Mesendoderm (in vitro differentiated cells): ENCODE results near the gene AGBL4.

Experiments used
- DNase-seq: peaks from one replicate; pipeline ENCODE4 v3.0.0; 2013
- H2AK5ac ChIP-seq: 2 replicates; pipeline ENCODE4 v1.6.1; 2013; ENCODE audit warnings: low read length, inconsistent platforms
- H2BK120ac ChIP-seq: 2 replicates; pipeline ENCODE4 v1.6.1; 2013; ENCODE audit warnings: low read depth, mild to moderate bottlenecking, low read length, moderate library complexity, mixed read lengths
- H2BK15ac ChIP-seq: replicated peaks from 2 replicates; pipeline ENCODE4 v1.6.1; 2013; ENCODE audit warnings: low read depth, mild to moderate bottlenecking, moderate library complexity
- H2BK5ac ChIP-seq: 2 replicates; pipeline ENCODE4 v1.6.1; 2013; ENCODE audit warnings: low read length, inconsistent platforms
- H3K18ac ChIP-seq: 2 replicates; pipeline ENCODE4 v1.6.1; 2013; ENCODE audit warnings: mild to moderate bottlenecking, low read length, mixed read lengths
- H3K23ac ChIP-seq: one replicate; pipeline ENCODE4 v1.6.1; 2013; ENCODE audit warnings: low read length
- H3K27ac ChIP-seq: 2 replicates; pipeline ENCODE4 v1.5.1; 2013; ENCODE audit warnings: low read depth, mild to moderate bottlenecking, inconsistent platforms, low read length, moderate library complexity
- H3K27me3 ChIP-seq: 2 replicates; pipeline ENCODE4 v1.6.1; 2013; ENCODE audit warnings: low read length, control low read depth, mild to moderate bottlenecking, inconsistent platforms; ENCODE audit not compliant: insufficient read depth, poor library complexity
- H3K36me3 ChIP-seq: 2 replicates; pipeline ENCODE4 v1.6.1; 2013; ENCODE audit warnings: low read length, inconsistent platforms; ENCODE audit not compliant: control insufficient read depth, insufficient read depth
- H3K4ac ChIP-seq: one replicate; pipeline ENCODE4 v1.6.1; 2013; ENCODE audit warnings: low read depth, mild to moderate bottlenecking, low read length, moderate library complexity
- H3K4me1 ChIP-seq: 2 replicates; pipeline ENCODE4 v1.6.1; 2013; ENCODE audit warnings: low read depth, low read length, inconsistent platforms; ENCODE audit not compliant: control insufficient read depth
- H3K4me2 ChIP-seq: 2 replicates; pipeline ENCODE4 v1.6.1; 2013; ENCODE audit warnings: low read length
- H3K4me3 ChIP-seq: 2 replicates; pipeline ENCODE4 v1.5.1; 2013; ENCODE audit warnings: mild to moderate bottlenecking, low read length
- H3K56ac ChIP-seq: one replicate; pipeline ENCODE4 v1.6.1; 2013; ENCODE audit warnings: low read length
- H3K79me1 ChIP-seq: 2 replicates; pipeline ENCODE4 v1.6.1; 2013; ENCODE audit warnings: low read length, inconsistent platforms
- H3K79me2 ChIP-seq: 2 replicates; pipeline ENCODE4 v1.6.1; 2013; ENCODE audit warnings: mild to moderate bottlenecking, low read length; ENCODE audit not compliant: control insufficient read depth, insufficient read depth
- H3K9ac ChIP-seq: 2 replicates; pipeline ENCODE4 v1.6.1; 2013; ENCODE audit warnings: low read length, inconsistent platforms
- H4K5ac ChIP-seq: one replicate; pipeline ENCODE4 v1.6.1; 2013; ENCODE audit warnings: low read length
- H4K8ac ChIP-seq: one replicate; pipeline ENCODE4 v1.6.1; 2013; ENCODE audit warnings: low read depth, mild to moderate bottlenecking, control low read depth, low read length, moderate library complexity
- WGBS: extraction: QIAGEN DNeasy Blood & Tissue Kit; methylation state at CpG from one replicate; pipeline ENCODE4 v1.1.7; 2013; ENCODE audit warnings: low lambda C conversion rate, missing lambda C conversion rate; ENCODE audit not compliant: insufficient coverage; ENCODE audit errors: extremely low coverage; 5-methylcytosine and 5-hydroxymethylcytosine counted together

The AGBL4 gene

DNA sequence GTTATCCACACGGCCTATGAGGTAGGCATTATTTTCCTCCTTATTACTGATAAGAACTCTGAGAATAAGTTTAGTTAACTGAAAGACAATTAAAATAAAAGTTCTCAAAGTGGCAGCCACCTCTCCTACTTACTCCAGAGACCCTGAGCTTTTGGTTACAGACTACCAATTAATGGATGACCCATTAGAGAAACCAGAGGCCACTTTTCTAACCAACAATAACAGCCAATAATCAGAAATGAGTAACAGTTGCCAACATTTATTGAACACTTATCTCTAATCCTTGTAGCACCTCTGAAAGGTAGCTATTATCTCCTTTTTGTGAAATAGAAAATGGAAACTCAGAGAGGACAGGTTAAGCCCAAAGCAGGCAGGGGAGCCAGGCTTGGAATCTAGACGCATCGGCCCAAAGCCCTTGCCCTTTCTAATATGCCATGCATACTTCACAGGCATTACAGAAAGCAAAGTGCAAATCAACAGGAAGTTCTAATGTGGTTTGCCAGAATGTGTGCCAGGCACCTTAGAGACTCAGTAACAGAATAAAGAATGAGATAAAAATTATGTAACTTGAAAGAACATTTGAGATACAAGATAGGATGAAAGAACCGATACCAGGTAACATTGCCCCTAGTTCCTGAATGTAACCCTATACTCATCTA lies 1297.1 kb downstream of the AGBL4 start:
- no peak overlapping the region for H3K4me2 ChIP-seq
- no peak overlapping the region for H3K56ac ChIP-seq
- H2AK5ac ChIP-seq: no peak overlapping the region
- H2BK5ac ChIP-seq: no peak overlapping the region
- no peak overlapping the region for H4K5ac ChIP-seq
- no peaks in the 10 kb centered on the region for H3K27me3 ChIP-seq
- H3K18ac ChIP-seq: no peak overlapping the region
- H3K9ac ChIP-seq: no peak overlapping the region
- H3K36me3 ChIP-seq: no peaks in the 10 kb centered on the region
- no peak overlapping the region for H3K4me3 ChIP-seq
- H3K79me1 ChIP-seq: no peaks in the 10 kb centered on the region
- WGBS: no CpG with 5 or more reads among the region's 4 CpGs
- no peak overlapping the region for H3K27ac ChIP-seq
- H3K79me2 ChIP-seq: no peaks in the 10 kb centered on the region
- no peak overlapping the region for H3K4ac ChIP-seq
- H2BK15ac ChIP-seq: no peak overlapping the region
- no peak for DNase-seq
- H4K8ac ChIP-seq: no peak overlapping the region
- no peaks in the 10 kb centered on the region for H3K4me1 ChIP-seq
- no peak overlapping the region for H3K23ac ChIP-seq
- no peak overlapping the region for H2BK120ac ChIP-seq

DNA sequence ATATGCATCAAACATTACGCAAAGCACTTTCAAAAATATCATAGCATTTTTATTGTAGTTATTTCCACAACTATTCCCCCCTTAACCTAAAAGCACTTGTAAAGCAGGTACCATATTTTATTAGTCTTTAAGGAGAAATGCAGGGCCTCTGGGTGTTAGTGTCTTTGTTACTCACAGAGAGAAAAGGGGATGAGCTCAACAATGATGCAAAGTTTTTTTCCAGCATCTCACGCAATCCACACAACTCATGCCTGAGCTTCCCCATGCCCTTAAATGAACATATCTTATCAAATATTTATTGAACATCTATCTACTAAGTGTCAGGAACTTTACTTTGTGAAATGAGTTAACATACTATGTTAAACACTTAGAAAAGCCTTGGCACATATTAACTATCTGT lies 1297.6 kb downstream of the AGBL4 start:
- Histone ChIP-seq H3K27me3 (no peaks in the 10 kb centered on the region), H4K8ac (no peak overlapping the region), H3K4me1 (no peaks in the 10 kb centered on the region), H3K18ac (no peak overlapping the region), H2AK5ac (no peak overlapping the region), H3K4ac (no peak overlapping the region), H2BK120ac (no peak overlapping the region), H4K5ac (no peak overlapping the region), H2BK5ac (no peak overlapping the region), H3K9ac (no peak overlapping the region), H3K4me2 (no peak overlapping the region), H2BK15ac (no peak overlapping the region), H3K79me1 (no peaks in the 10 kb centered on the region), H3K4me3 (no peak overlapping the region), H3K79me2 (no peaks in the 10 kb centered on the region), H3K23ac (no peak overlapping the region), H3K56ac (no peak overlapping the region), H3K36me3 (no peaks in the 10 kb centered on the region), H3K27ac (no peak overlapping the region)
- DNase-seq: no peak
- WGBS: no CpG with 5 or more reads among the region's 2 CpGs

DNA sequence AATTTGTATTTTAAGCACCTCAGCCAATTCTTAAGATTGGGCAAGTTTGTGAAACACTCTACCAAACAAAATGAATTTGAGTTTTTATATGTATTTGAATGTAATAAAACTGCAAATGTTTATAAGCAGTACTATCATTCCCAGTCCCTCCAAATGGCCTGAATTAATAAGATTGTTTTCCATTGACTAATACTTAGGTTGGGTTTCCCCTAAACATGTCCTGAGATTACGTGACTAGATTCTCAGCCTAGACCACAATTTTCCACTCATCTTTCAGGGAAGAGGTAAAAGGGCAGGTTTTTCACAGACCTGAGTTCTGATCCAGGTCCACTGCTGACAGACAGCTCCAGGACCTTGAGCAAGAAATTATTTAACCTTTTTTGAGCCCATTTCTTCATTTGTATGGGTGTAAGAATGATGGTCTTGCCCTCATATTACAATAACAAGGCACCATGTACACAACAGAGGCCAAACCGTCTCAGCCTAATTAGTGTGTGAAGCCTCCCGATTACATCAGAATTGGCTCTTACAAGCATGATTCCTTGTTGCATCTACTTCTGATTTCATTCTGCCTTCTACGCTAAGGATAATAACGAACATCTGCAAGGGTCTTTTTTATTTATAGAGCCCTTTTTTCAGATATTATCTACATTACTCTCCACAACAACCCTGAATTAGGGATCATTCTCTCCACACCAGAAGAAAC lies 1298.3 kb downstream of the AGBL4 start:
- no CpG with 5 or more reads among the region's 5 CpGs for WGBS
- no peaks in the 10 kb centered on the region for H3K79me1 ChIP-seq
- H3K4me2 ChIP-seq: no peak overlapping the region
- no peak overlapping the region for H3K4ac ChIP-seq
- H2AK5ac ChIP-seq: no peak overlapping the region
- H3K56ac ChIP-seq: no peak overlapping the region
- no peak overlapping the region for H3K9ac ChIP-seq
- H4K5ac ChIP-seq: no peak overlapping the region
- no peaks in the 10 kb centered on the region for H3K36me3 ChIP-seq
- no peak for DNase-seq
- no peak overlapping the region for H2BK120ac ChIP-seq
- H3K27ac ChIP-seq: no peak overlapping the region
- H3K4me1 ChIP-seq: no peaks in the 10 kb centered on the region
- no peak overlapping the region for H3K18ac ChIP-seq
- no peak overlapping the region for H4K8ac ChIP-seq
- H2BK5ac ChIP-seq: no peak overlapping the region
- no peaks in the 10 kb centered on the region for H3K27me3 ChIP-seq
- H3K79me2 ChIP-seq: no peaks in the 10 kb centered on the region
- H3K23ac ChIP-seq: no peak overlapping the region
- no peak overlapping the region for H2BK15ac ChIP-seq
- no peak overlapping the region for H3K4me3 ChIP-seq

DNA sequence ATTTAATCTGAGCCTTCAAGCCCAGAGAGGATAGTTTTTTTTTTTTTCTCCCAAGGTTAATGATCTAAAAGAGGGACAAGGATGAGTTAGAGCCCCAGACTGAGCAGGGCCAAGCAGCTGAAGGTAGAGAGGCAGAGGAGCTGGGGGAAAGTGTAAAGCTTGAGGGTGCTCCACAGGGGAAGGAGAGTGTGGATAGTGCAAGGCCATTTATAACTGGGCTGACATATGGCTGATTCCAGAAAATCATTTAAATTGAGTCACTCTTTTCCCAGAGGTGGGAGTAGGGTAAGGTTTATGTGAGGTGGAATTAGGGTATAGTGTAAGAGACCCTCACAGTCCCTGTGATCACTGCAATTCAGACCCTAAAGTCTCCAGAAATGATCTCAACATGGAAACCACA lies 1302.8 kb downstream of the AGBL4 start:
- H3K9ac ChIP-seq: no peak overlapping the region
- H4K5ac ChIP-seq: no peak overlapping the region
- no peaks in the 10 kb centered on the region for H3K36me3 ChIP-seq
- H3K18ac ChIP-seq: no peak overlapping the region
- H3K56ac ChIP-seq: no peak overlapping the region
- no peaks in the 10 kb centered on the region for H3K4me1 ChIP-seq
- H3K27ac ChIP-seq: no peak overlapping the region
- no peak overlapping the region for H3K4ac ChIP-seq
- no peak overlapping the region for H3K4me2 ChIP-seq
- no peak overlapping the region for H2AK5ac ChIP-seq
- no peak overlapping the region for H2BK120ac ChIP-seq
- H3K79me2 ChIP-seq: no peaks in the 10 kb centered on the region
- H2BK15ac ChIP-seq: no peak overlapping the region
- H3K27me3 ChIP-seq: no peaks in the 10 kb centered on the region
- no peak overlapping the region for H3K23ac ChIP-seq
- no peak overlapping the region for H2BK5ac ChIP-seq
- no peaks in the 10 kb centered on the region for H3K79me1 ChIP-seq
- DNase-seq: no peak
- H4K8ac ChIP-seq: no peak overlapping the region
- no peak overlapping the region for H3K4me3 ChIP-seq

DNA sequence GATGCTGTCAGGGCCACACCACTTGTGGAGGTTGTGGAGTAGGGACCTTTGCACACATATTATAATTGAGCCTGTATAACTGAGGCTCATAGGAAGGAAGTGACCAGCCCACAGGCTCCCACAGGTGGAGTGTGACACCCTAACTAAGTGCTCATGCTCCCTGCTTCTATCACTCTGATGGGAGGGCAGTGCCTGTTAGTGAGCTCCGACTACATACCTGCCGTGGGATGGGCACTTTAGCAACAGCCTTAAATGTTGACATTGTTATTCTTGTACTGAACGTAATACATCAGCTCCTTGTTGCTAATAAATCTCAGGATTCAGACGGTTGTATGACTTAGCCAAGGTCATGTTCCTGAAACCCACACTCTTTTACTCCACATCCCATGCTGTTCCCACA lies 1305.0 kb downstream of the AGBL4 start:
- H3K36me3 ChIP-seq: no peaks in the 10 kb centered on the region
- H3K23ac ChIP-seq: no peak overlapping the region
- H3K79me2 ChIP-seq: no peaks in the 10 kb centered on the region
- no peak overlapping the region for H3K4me3 ChIP-seq
- no peak overlapping the region for H3K4ac ChIP-seq
- H2BK120ac ChIP-seq: no peak overlapping the region
- no peak overlapping the region for H4K5ac ChIP-seq
- no peak overlapping the region for H3K18ac ChIP-seq
- no peaks in the 10 kb centered on the region for H3K4me1 ChIP-seq
- H4K8ac ChIP-seq: no peak overlapping the region
- no peak overlapping the region for H3K27ac ChIP-seq
- H2AK5ac ChIP-seq: no peak overlapping the region
- no peaks in the 10 kb centered on the region for H3K79me1 ChIP-seq
- H3K27me3 ChIP-seq: no peaks in the 10 kb centered on the region
- WGBS: no CpG with 5 or more reads among the region's 4 CpGs
- no peak overlapping the region for H2BK15ac ChIP-seq
- DNase-seq: no peak
- no peak overlapping the region for H3K56ac ChIP-seq
- no peak overlapping the region for H3K4me2 ChIP-seq
- no peak overlapping the region for H3K9ac ChIP-seq
- no peak overlapping the region for H2BK5ac ChIP-seq

DNA sequence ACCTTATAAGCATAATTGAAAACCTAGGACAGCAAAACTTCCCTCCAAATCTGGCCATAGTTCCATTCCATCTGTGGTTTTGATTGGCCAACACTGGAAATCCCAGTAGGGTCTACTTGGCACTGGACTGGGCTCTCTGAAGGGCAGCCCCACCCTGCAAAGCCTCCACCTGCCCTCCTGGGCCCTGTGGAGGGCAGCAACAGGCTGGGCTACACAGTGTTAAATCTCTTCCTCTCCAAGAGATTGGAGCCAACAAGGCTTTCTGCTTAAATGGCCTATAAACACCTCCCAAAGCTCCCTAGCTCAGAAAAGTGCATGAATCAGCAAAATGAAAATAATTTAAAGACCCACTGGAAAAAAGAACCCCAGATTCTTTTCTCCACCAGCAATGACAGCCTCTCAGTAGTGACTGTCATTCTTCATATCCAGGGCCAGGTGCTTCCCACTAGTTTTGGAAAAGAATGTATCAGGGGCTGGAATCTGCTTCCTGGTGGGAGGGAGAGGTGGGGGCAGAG lies 1305.6 kb downstream of the AGBL4 start:
- Histone ChIP-seq H3K4me2 (no peak overlapping the region), H3K56ac (no peak overlapping the region), H3K27ac (no peak overlapping the region), H2AK5ac (no peak overlapping the region), H3K4me3 (no peak overlapping the region), H3K18ac (no peak overlapping the region), H3K79me1 (no peaks in the 10 kb centered on the region), H3K27me3 (no peaks in the 10 kb centered on the region), H2BK5ac (no peak overlapping the region), H3K23ac (no peak overlapping the region), H2BK120ac (no peak overlapping the region), H3K9ac (no peak overlapping the region), H4K5ac (no peak overlapping the region), H3K4ac (no peak overlapping the region), H2BK15ac (no peak overlapping the region), H3K4me1 (no peaks in the 10 kb centered on the region), H4K8ac (no peak overlapping the region), H3K79me2 (no peaks in the 10 kb centered on the region), H3K36me3 (no peaks in the 10 kb centered on the region)
- no peak for DNase-seq
